A549 (cell line): ENCODE data around the gene KPNA2. TPM values are rescaled to one million over a fixed set of nuclear protein-coding genes. Genes with fewer than 3 reads are reported as not detected.
"Not testable (repeated sequence)": the region's sequence is repeated elsewhere in the genome, so short reads cannot be mapped to it uniquely, and the experiment has no call there.

Source experiments
- ATAC-seq, 2 experiments: fragments of 200-7000 bp in 1 of 2; fragments of >200 bp in 1 of 2; cut with Nextera tagmentation in 1 of 2; cut with Tn5 transposase in 1 of 2; 3 replicates each; pipeline versions ENCODE4 v1.8.0 to v1.9.1; 2018 to 2020; ENCODE audit warnings: mild to moderate bottlenecking in 1 of 2, moderate library complexity in 1 of 2
- CTCF ChIA-PET: fragments of 300-600 bp; sonication (Branson Sonifier 250); formaldehyde crosslinking; extraction: SDS; loops from one replicate; lab custom pipeline; 2021; ENCODE audit warnings: antibody characterized with exemption, inconsistent platforms; lab: Yijun Ruan, JAX
- POLR2A ChIA-PET: fragments of 350-600 bp; formaldehyde crosslinking; extraction: SDS; loops from one replicate; lab custom pipeline; 2021; ENCODE audit warnings: antibody characterized with exemption, inconsistent platforms; lab: Yijun Ruan, JAX
- DNase-seq, 2 experiments: peaks; one replicate each; pipeline versions ENCODE4 v3.0.0 to v3.0.0-alpha.2; 2011 to 2016; ENCODE audit warnings: low read depth in 1 of 2, low spot score in 1 of 2
- FAIRE-seq: peaks from 2 replicates; lab custom pipeline; 2011; peaks lifted over from hg19 to GRCh38; lab: Jason Lieb, UNC
- H3K27ac ChIP-seq, 2 experiments: fragments of >200 bp; sonication (Bioruptor Twin); formaldehyde crosslinking; 3 replicates each; pipeline ENCODE4 v1.5.1; 2016 to 2017
- H3K4me1 ChIP-seq: fragments of >200 bp; sonication (Bioruptor Twin); formaldehyde crosslinking; 3 replicates; pipeline ENCODE4 v1.6.1; 2016
- H3K4me2 ChIP-seq: fragments of >200 bp; sonication (Bioruptor Twin); formaldehyde crosslinking; 3 replicates; pipeline ENCODE4 v1.6.1; 2016
- H3K4me3 ChIP-seq: fragments of >200 bp; sonication (Bioruptor Twin); formaldehyde crosslinking; 3 replicates; pipeline ENCODE4 v1.5.1; 2016
- H3K9me3 ChIP-seq: fragments of >200 bp; sonication (Bioruptor Twin); formaldehyde crosslinking; 3 replicates; pipeline ENCODE4 v1.6.1; 2016
- HOXB13 ChIP-seq: fragments of 250-450 bp; sonication (Bioruptor Pico); IDR thresholded peaks from 2 replicates; pipeline ENCODE4 v1.5.0; 2020; ENCODE audit warnings: low read depth, mild to moderate bottlenecking, moderate library complexity
- JUNB ChIP-seq: fragments of >200 bp; sonication (Bioruptor Twin); formaldehyde crosslinking; IDR thresholded peaks from 2 replicates; pipeline ENCODE4 v1.6.1; 2016
- MAFK ChIP-seq: fragments of 450-650 bp; IDR thresholded peaks from 2 replicates; pipeline ENCODE4 v1.6.1; 2014; ENCODE audit not compliant: partially characterized antibody
- MYC ChIP-seq: IDR thresholded peaks from 2 replicates; pipeline ENCODE4 v1.6.1; 2012; ENCODE audit warnings: mild to moderate bottlenecking, inconsistent platforms, low read length, improper control_type of control experiment, borderline replicate concordance
- POLR2A ChIP-seq: IDR thresholded peaks from 2 replicates; pipeline ENCODE4 v1.6.1; 2012; ENCODE audit warnings: mild to moderate bottlenecking, low read length
- RCOR1 ChIP-seq: fragments of 150-350 bp; IDR thresholded peaks from 2 replicates; pipeline ENCODE4 v1.6.1; 2014; ENCODE audit warnings: antibody characterized with exemption, low read length, low read depth
- SMC3 ChIP-seq: fragments of >200 bp; sonication (Bioruptor Twin); formaldehyde crosslinking; IDR thresholded peaks from 3 replicates; pipeline ENCODE4 v1.6.1; 2018; ENCODE audit warnings: inconsistent platforms
- TFCP2L1 ChIP-seq: fragments of 250-450 bp; sonication (Bioruptor Pico); IDR thresholded peaks from 2 replicates; pipeline ENCODE4 v1.5.0; 2021; ENCODE audit warnings: mild to moderate bottlenecking
- ZC3H11A ChIP-seq: fragments of 450-650 bp; IDR thresholded peaks from 2 replicates; pipeline ENCODE4 v1.6.1; 2014; ENCODE audit warnings: antibody characterized with exemption, mild to moderate bottlenecking
- WGBS: methylation state at CpG from one replicate; pipeline ENCODE4 v1.1.6; 2017; ENCODE audit errors: missing lambda C conversion rate; 5-methylcytosine and 5-hydroxymethylcytosine counted together
- polyA plus RNA-seq, 4 experiments: library from polyadenylated mRNA; depleted of rRNA in 3 of 4; stranded (reverse); fragments of >200 nt; fragmentation: RNase III in 1 of 4; extraction: RNeasy Plus Mini Kit Qiagen cat#74134 plus additional on column Dnase treatment in 1 of 4; gene quantifications; 2 replicates in 3 of 4; 3 replicates in 1 of 4; pipeline ENCODE4 v1.2.3, GENCODE V29; 2011 to 2017
- TF ChIP-seq, protein P1 (sequence below): fragments of 250-450 bp; sonication (Bioruptor Pico); IDR thresholded peaks from 2 replicates; pipeline ENCODE4 v1.5.0; 2021; ENCODE audit warnings: mild to moderate bottlenecking, moderate library complexity, borderline replicate concordance
- TF ChIP-seq, protein P2 (sequence below): IDR thresholded peaks from 2 replicates; pipeline ENCODE4 v1.6.1; 2012

KPNA2 gene
- polyA plus RNA-seq, 2 of the 4 experiments (the other 2 are of a cell fraction) = 382 to 700 TPM

DNA sequence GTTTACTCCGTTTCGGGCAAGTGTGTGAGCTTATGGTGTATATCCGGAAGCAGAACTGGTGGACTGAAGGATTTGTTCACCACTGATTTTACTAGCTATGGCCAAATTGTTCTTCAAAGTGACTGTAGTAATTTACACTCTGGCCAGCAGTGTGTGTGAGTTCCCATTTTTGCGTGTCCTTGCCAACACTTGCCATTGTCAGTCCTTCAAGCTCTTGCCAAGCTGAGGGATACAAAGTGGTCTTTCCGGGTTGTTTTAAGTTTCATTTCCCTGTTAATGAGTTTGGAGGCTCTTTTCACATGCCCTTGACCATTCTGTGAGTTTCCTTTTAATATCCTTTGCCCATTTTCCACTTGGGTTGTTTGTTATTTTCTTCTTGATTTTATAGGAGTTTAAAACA, 42.0 kb downstream of the KPNA2 start:
- ATAC-seq, DNase-seq, H3K4me3 ChIP-seq, CTCF ChIA-PET, POLR2A ChIA-PET, H3K27ac ChIP-seq, H3K9me3 ChIP-seq, H3K4me1 ChIP-seq, H3K4me2 ChIP-seq: not testable (repeated sequence)
- peak; percentile 79 for FAIRE-seq
- WGBS = 72% methylated on average over 5 of the region's 5 CpGs

DNA sequence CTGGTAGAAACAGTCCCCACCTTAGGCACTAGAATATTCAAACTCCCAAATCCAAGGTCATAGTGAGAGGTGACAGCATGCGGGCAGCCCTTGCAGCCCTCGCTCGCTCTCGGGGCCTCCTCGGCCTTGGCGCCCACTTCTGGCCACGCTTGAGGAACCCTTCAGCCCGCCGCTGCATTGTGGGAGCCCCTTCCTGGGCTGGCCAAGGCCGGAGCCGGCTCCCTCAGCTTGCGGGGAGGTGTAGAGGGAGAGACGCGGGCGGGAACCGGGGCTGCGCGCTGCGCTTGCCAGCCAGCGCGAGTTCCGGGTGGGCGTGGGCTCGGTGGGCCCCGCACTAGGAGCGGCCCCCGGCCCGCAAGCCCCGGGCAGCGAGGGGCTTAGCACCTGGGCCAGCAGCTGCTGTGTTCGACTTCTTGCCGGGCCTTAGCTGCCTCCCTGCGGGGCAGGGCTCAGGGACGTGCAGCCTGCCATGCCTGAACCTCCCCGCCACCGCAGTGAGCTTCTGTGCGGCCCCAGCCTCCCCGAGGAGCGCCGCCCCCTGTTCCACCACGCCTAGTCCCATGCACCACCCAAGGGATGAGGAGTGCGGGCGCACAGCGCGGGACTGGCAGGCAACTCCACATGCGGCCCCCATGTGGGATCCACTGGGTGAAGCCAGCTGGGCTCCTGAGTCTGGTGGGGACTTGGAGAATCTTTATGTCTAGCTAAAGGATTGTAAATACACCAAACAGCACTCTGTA, 45.0 kb downstream of the KPNA2 start:
- POLR2A ChIA-PET = no interaction called here
- Histone ChIP-seq H3K9me3 (no peaks in the 10 kb centered on the region), H3K4me3 (no peak overlapping the region), H3K4me1 (no peaks in the 10 kb centered on the region), H3K27ac (no peak overlapping the region), H3K4me2 (no peak overlapping the region)
- FAIRE-seq (no peak), ATAC-seq (no peak)
- CTCF ChIA-PET = interaction anchor here (2.5 kb wide), 1 partner anchor 23 kb away, joined by 6 read pairs; no protein-coding TSS in a partner anchor
- no peak for TF ChIP-seq MAFK
- no peak for TF ChIP-seq RCOR1
- no peak for TF ChIP-seq TFCP2L1 (CRISPR knock-in tag)
- no peak for TF ChIP-seq POLR2A
- no peak for TF ChIP-seq SMC3
- TF ChIP-seq HOXB13 (CRISPR knock-in tag) = no peak
- TF ChIP-seq ZC3H11A = no peak
- TF ChIP-seq MYC = no peak
- no peak for TF ChIP-seq JUNB
- TF ChIP-seq, all 56 proteins: peak for 0
- no peak for DNase-seq
- WGBS = 91% methylated on average over 45 of the region's 46 CpGs

DNA sequence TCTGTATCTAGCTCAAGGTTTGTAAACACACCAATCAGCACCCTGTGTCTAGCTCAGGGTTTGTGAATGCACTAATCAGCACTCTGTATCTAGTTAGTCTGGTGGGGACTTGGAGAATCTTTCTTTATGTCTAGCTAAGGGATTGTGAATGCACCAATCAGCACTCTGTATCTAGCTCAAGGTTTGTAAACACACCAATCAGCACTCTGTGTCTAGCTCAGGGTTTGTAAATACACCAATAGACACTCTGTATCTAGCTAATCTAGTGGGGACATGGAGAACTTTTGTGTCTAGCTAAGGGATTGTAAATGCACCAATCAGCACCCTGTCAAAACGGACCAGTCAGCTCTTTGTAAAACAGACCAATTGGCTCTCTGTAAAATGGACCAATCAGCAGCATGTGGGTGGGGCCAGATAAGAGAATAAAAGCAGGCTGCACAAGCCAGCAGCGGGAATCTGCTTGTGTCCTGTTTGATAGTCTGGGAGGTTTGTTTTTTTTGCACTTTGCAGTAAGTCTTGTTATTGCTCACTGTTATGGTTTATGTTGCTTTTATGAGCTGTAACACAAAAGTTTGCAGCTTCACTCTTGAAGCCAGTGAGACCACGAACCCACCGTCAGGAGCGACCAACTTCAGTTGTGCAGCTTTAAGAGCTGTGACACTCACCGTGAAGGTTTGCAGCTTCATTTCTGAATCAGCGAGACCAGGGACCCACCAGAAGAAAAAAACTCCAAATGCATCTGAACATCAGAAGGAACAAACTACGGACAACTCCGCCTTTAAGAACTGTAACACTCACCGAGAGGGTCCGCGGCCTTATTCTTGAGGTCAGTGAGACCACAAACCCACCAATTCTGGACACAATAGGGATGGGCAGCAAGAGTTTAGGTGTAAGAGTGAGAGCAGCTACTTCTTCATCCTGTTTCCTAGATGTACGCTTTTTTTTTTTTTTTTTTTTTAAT, 46.0 kb downstream of the KPNA2 start:
- H3K27ac ChIP-seq, H3K4me2 ChIP-seq, H3K4me3 ChIP-seq, DNase-seq, H3K9me3 ChIP-seq, ATAC-seq, H3K4me1 ChIP-seq, POLR2A ChIA-PET, FAIRE-seq: not testable (repeated sequence)
- CTCF ChIA-PET = interaction anchor here (2.5 kb wide), 1 partner anchor 24 kb away, joined by 6 read pairs; no protein-coding TSS in a partner anchor
- WGBS = 78% methylated on average over 13 of the region's 13 CpGs
- TF ChIP-seq MAFK = peak; percentile 82

DNA sequence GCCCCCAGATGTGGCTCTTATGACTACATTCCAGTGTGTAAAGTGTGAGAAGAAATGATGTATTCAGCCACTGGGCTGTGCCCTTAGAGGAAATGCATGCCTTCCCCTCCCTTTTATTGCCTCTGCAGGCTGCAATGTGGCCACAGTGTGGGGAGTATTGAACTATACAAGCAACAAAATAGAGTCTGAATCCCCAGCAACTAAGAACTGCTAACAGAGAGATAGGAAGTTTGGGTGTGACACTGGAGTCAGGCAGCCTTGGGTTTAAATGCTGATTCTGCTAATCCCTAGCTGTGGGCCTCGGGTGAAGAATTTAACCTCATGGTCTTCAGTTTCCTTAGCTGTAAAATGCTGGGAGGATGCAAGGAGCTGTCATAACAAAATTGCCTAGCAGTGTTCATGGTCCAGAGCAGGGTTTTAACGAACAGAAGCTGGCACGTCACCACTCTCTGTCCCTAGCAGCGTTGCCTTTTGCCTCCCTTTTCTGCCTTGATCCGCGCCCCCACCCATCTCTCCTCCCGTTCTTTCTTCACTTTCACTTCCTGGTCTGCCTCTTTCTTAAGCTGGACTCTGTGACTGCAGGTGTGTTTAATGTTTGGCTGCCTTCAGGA, 50.3 kb downstream of the KPNA2 start:
- no peaks in the 10 kb centered on the region for H3K9me3 ChIP-seq
- no peak for DNase-seq
- POLR2A ChIA-PET = interaction anchor here (0.5 kb wide), 1 partner anchor 50 kb away, joined by 5 read pairs; the partner anchor contains the start of gene KPNA2
- CTCF ChIA-PET = interaction anchor here (0.7 kb wide), 1 partner anchor 969 kb away, joined by 3 read pairs; no protein-coding TSS in a partner anchor
- ATAC-seq = peak; percentile 33 to 42; a peak in 4 of 6 replicates
- no peak overlapping the region for H3K4me2 ChIP-seq
- no peak for FAIRE-seq
- 74% methylated on average over 7 of the region's 7 CpGs for WGBS
- TF ChIP-seq MAFK = peak; percentile 54
- TF ChIP-seq, protein P1, sequence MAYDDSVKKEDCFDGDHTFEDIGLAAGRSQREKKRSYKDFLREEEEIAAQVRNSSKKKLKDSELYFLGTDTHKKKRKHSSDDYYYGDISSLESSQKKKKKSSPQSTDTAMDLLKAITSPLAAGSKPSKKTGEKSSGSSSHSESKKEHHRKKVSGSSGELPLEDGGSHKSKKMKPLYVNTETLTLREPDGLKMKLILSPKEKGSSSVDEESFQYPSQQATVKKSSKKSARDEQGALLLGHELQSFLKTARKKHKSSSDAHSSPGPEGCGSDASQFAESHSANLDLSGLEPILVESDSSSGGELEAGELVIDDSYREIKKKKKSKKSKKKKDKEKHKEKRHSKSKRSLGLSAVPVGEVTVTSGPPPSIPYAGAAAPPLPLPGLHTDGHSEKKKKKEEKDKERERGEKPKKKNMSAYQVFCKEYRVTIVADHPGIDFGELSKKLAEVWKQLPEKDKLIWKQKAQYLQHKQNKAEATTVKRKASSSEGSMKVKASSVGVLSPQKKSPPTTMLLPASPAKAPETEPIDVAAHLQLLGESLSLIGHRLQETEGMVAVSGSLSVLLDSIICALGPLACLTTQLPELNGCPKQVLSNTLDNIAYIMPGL = no peak
- TF ChIP-seq, protein P2, sequence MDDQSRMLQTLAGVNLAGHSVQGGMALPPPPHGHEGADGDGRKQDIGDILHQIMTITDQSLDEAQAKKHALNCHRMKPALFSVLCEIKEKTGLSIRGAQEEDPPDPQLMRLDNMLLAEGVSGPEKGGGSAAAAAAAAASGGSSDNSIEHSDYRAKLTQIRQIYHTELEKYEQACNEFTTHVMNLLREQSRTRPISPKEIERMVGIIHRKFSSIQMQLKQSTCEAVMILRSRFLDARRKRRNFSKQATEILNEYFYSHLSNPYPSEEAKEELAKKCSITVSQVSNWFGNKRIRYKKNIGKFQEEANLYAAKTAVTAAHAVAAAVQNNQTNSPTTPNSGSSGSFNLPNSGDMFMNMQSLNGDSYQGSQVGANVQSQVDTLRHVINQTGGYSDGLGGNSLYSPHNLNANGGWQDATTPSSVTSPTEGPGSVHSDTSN = no peak
- TF ChIP-seq, all 56 proteins: peak for 1
- H3K4me1 ChIP-seq = peaks cover 3% of the 10 kb centered on the region; the same call in 1 of the 3 replicates
- no peak overlapping the region for H3K27ac ChIP-seq
- no peak overlapping the region for H3K4me3 ChIP-seq

DNA sequence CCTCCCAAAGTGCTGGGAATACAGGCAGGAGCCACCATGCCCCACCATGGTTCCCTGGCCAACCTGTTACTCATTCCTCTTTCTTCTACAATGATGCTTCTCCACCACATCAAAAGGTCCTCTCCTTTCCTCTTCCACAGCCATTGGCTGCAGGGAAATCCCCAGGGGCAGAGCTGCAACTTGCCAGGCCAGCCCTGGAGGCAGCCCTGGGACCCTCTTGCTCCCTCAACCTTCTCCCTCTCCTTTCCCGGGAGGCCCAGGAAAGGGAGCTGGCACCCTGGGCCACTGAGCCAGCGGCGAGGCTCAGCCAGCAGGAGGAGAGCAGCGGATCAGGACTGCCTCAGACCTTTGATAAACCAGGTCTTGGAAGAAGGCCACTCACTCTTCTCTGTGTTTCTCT, 51.1 kb downstream of the KPNA2 start:
- ATAC-seq = 0 out of 6 replicates have a peak, but pooled peaks of 1 of the 2 experiments have one; percentile 27
- FAIRE-seq, H3K4me1 ChIP-seq, H3K4me2 ChIP-seq, DNase-seq, H3K4me3 ChIP-seq, H3K9me3 ChIP-seq, H3K27ac ChIP-seq, CTCF ChIA-PET: not testable (repeated sequence)
- POLR2A ChIA-PET = interaction anchor here (0.5 kb wide), 1 partner anchor 51 kb away, joined by 5 read pairs; the partner anchor contains the start of gene KPNA2
- WGBS = 81% methylated on average over 4 of the region's 4 CpGs

DNA sequence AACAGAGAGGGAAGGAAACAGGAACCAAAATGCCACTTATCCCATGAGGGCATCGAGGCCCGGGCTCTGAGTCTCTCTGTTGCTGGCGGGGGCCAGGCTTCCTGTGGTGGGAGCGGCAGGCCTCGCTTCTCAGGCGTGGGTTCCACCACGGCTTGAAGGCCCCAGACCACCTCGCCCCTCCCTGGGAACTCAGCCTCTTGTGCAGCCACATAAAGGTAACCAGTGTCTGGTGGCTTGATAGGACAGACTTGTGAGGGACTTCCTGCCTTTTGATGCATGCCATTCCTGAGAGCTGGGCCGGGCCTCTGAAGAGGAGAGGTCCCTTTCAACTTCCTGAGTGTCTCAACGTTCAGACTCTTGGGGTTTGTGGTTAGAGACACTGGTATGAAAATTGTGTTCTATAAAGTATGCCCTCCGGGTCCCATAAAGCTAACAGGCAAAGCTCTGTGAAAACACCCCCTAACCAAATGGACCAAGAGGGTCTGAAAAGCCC, 51.6 kb downstream of the KPNA2 start:
- not testable (repeated sequence) for ATAC-seq, H3K4me3 ChIP-seq, H3K4me2 ChIP-seq, FAIRE-seq, H3K9me3 ChIP-seq, H3K4me1 ChIP-seq, H3K27ac ChIP-seq, DNase-seq
- 73% methylated on average over 10 of the region's 11 CpGs for WGBS
- ChIA-PET POLR2A (interaction anchor here (0.7 kb wide), 1 partner anchor 161 kb away, joined by 4 read pairs; the partner anchor contains the start of gene AMZ2), CTCF (interaction anchor here (0.7 kb wide), 1 partner anchor 409 kb away, joined by 4 read pairs; no protein-coding TSS in a partner anchor)
